HEK293 (cell line): ENCODE data around the gene CNDP2.

ENCODE experiments used
- CTCF ChIA-PET: fragments of 350-600 bp; formaldehyde crosslinking; extraction: SDS; loops from one replicate; lab custom pipeline; 2021; ENCODE audit warnings: antibody characterized with exemption; lab: Yijun Ruan, JAX
- POLR2A ChIA-PET: fragments of 300-600 bp; formaldehyde crosslinking; extraction: SDS; loops from one replicate; lab custom pipeline; 2020; ENCODE audit warnings: antibody characterized with exemption, inconsistent platforms; lab: Yijun Ruan, JAX
- H3K27ac ChIP-seq: fragments of 200-500 bp; sonication (Bioruptor generic); 2 replicates; pipeline ENCODE4 v1.5.1; 2014; ENCODE audit warnings: low read depth, low read length, control low read depth, inconsistent platforms; ENCODE audit errors: extremely low read depth
- H3K36me3 ChIP-seq, 2 experiments: fragments of 200-500 bp in 1 of 2; sonication (Bioruptor generic) in 1 of 2; 1 replicate in 1 of 2; 2 replicates in 1 of 2; pipeline ENCODE4 v1.5.1; 2014 to 2017; ENCODE audit warnings: inconsistent platforms in 2 of 2, low read length in 2 of 2; ENCODE audit not compliant: control insufficient read depth in 2 of 2, insufficient read depth in 1 of 2
- H3K4me1 ChIP-seq: fragments of 200-500 bp; sonication (Bioruptor generic); 2 replicates; pipeline ENCODE4 v1.5.1; 2014; ENCODE audit warnings: mild to moderate bottlenecking, low read length, inconsistent platforms; ENCODE audit not compliant: control insufficient read depth, insufficient read depth
- H3K4me3 ChIP-seq: 2 replicates; pipeline ENCODE4 v1.5.1; 2011; ENCODE audit warnings: low read depth, mild to moderate bottlenecking, control low read depth, low read length, moderate library complexity
- H3K9me3 ChIP-seq: fragments of 200-500 bp; sonication (Bioruptor generic); 2 replicates; pipeline ENCODE4 v1.5.1; 2014; ENCODE audit warnings: low read depth, low read length, inconsistent platforms; ENCODE audit not compliant: control insufficient read depth, insufficient read depth
- CTCF ChIP-seq: fragments of 450-650 bp; formaldehyde crosslinking; IDR thresholded peaks from 2 replicates; pipeline ENCODE4 v1.5.1; 2016; ENCODE audit warnings: missing biosample characterization, missing genetic modification characterization
- GLI2 ChIP-seq: fragments of 450-650 bp; formaldehyde crosslinking; IDR thresholded peaks from 2 replicates; pipeline ENCODE4; 2017; ENCODE audit warnings: missing biosample characterization, missing genetic modification characterization, low read depth, borderline replicate concordance
- HIC1 ChIP-seq: fragments of 450-650 bp; formaldehyde crosslinking; IDR thresholded peaks from 2 replicates; pipeline ENCODE4 v1.5.1; 2016; ENCODE audit warnings: missing biosample characterization, missing genetic modification characterization
- ZNF416 ChIP-seq: fragments of 450-650 bp; formaldehyde crosslinking; IDR thresholded peaks from 2 replicates; pipeline ENCODE4 v1.5.1; 2016; ENCODE audit warnings: missing biosample characterization, missing genetic modification characterization
- ZNF426 ChIP-seq: fragments of 450-650 bp; formaldehyde crosslinking; IDR thresholded peaks from 2 replicates; pipeline ENCODE4 v1.5.1; 2017; ENCODE audit warnings: missing biosample characterization, missing genetic modification characterization, mild to moderate bottlenecking, inconsistent platforms, moderate library complexity
- ZNF48 ChIP-seq: fragments of 450-650 bp; formaldehyde crosslinking; IDR thresholded peaks from 2 replicates; pipeline ENCODE4 v1.5.1; 2016; ENCODE audit warnings: missing biosample characterization, missing genetic modification characterization
- ZNF501 ChIP-seq: fragments of 450-650 bp; formaldehyde crosslinking; IDR thresholded peaks from 2 replicates; pipeline ENCODE4 v1.5.1; 2016; ENCODE audit warnings: missing biosample characterization, missing genetic modification characterization
- ZNF529 ChIP-seq: fragments of 450-650 bp; formaldehyde crosslinking; IDR thresholded peaks from 2 replicates; pipeline ENCODE4 v1.5.1; 2017; ENCODE audit warnings: missing genetic modification characterization, missing biosample characterization; ENCODE audit not compliant: insufficient replicate concordance
- ZNF596 ChIP-seq: fragments of 450-650 bp; IDR thresholded peaks from 2 replicates; pipeline ENCODE4 v1.5.0; 2018; ENCODE audit warnings: missing biosample characterization, mild to moderate bottlenecking, missing genetic modification characterization, moderate library complexity
- ZNF654 ChIP-seq: fragments of 450-650 bp; formaldehyde crosslinking; IDR thresholded peaks from 2 replicates; pipeline ENCODE4 v1.5.1; 2016; ENCODE audit warnings: low read depth, missing biosample characterization, missing genetic modification characterization
- ZNF791 ChIP-seq: fragments of 450-650 bp; formaldehyde crosslinking; IDR thresholded peaks from 2 replicates; pipeline ENCODE4 v1.5.1; 2016; ENCODE audit warnings: missing biosample characterization, missing genetic modification characterization
- ZNF830 ChIP-seq: fragments of 450-650 bp; IDR thresholded peaks from 2 replicates; pipeline ENCODE4 v1.5.0; 2018; ENCODE audit warnings: missing biosample characterization, missing genetic modification characterization, low read depth, mild to moderate bottlenecking, moderate library complexity
- TF ChIP-seq, protein P1 (sequence below): fragments of 450-650 bp; formaldehyde crosslinking; IDR thresholded peaks from 2 replicates; pipeline ENCODE4 v1.5.1; 2016; ENCODE audit warnings: missing biosample characterization, missing genetic modification characterization
- TF ChIP-seq, protein P2 (sequence below): fragments of 450-650 bp; formaldehyde crosslinking; IDR thresholded peaks from 2 replicates; pipeline ENCODE4 v1.5.0; 2017; ENCODE audit warnings: missing biosample characterization, missing genetic modification characterization, borderline replicate concordance
- TF ChIP-seq, protein P3 (sequence below): fragments of 450-650 bp; formaldehyde crosslinking; IDR thresholded peaks from 2 replicates; pipeline ENCODE4 v1.5.1; 2016; ENCODE audit warnings: missing biosample characterization, missing genetic modification characterization

CNDP2 gene

DNA sequence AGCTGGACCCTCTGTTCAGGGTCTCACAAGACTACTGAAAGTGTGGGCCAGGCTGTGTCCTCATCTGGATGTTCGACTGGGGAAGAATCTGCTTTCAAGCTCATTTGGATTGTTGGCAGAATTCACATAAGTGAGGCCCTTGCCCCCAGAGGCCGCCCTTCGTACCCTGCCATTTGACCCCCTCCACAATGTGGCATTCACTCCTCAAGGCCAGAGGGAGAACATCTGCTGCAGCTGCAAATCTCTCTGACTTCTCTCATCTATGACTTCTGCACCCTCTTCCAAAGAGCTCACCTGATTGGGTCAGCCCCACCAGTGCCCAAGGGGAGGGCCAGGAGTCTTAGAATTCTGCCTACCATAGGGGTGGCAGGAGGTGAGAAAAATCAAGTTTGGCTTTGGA is 3.9 kb upstream of the CNDP2 start:
- ChIA-PET POLR2A (no interaction called here), CTCF (interaction anchor here (0.6 to 3.5 kb wide), 5 partner anchors 16 to 1948 kb away, joined by 3 to 63 read pairs (median 4); partner anchors contain the start of gene CBLN2)
- TF ChIP-seq ZNF416 (tag by site-specific recombination) (no peak), ZNF830 (tag by site-specific recombination) (no peak), ZNF48 (tag by site-specific recombination) (no peak), GLI2 (no peak), ZNF529 (tag by site-specific recombination) (no peak), HIC1 (tag by site-specific recombination) (no peak), ZNF791 (tag by site-specific recombination) (no peak), ZNF426 (tag by site-specific recombination) (no peak), ZNF596 (tag by site-specific recombination) (no peak)
- TF ChIP-seq, protein P1, sequence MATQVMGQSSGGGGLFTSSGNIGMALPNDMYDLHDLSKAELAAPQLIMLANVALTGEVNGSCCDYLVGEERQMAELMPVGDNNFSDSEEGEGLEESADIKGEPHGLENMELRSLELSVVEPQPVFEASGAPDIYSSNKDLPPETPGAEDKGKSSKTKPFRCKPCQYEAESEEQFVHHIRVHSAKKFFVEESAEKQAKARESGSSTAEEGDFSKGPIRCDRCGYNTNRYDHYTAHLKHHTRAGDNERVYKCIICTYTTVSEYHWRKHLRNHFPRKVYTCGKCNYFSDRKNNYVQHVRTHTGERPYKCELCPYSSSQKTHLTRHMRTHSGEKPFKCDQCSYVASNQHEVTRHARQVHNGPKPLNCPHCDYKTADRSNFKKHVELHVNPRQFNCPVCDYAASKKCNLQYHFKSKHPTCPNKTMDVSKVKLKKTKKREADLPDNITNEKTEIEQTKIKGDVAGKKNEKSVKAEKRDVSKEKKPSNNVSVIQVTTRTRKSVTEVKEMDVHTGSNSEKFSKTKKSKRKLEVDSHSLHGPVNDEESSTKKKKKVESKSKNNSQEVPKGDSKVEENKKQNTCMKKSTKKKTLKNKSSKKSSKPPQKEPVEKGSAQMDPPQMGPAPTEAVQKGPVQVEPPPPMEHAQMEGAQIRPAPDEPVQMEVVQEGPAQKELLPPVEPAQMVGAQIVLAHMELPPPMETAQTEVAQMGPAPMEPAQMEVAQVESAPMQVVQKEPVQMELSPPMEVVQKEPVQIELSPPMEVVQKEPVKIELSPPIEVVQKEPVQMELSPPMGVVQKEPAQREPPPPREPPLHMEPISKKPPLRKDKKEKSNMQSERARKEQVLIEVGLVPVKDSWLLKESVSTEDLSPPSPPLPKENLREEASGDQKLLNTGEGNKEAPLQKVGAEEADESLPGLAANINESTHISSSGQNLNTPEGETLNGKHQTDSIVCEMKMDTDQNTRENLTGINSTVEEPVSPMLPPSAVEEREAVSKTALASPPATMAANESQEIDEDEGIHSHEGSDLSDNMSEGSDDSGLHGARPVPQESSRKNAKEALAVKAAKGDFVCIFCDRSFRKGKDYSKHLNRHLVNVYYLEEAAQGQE (tag by site-specific recombination) = no peak
- TF ChIP-seq, protein P2, sequence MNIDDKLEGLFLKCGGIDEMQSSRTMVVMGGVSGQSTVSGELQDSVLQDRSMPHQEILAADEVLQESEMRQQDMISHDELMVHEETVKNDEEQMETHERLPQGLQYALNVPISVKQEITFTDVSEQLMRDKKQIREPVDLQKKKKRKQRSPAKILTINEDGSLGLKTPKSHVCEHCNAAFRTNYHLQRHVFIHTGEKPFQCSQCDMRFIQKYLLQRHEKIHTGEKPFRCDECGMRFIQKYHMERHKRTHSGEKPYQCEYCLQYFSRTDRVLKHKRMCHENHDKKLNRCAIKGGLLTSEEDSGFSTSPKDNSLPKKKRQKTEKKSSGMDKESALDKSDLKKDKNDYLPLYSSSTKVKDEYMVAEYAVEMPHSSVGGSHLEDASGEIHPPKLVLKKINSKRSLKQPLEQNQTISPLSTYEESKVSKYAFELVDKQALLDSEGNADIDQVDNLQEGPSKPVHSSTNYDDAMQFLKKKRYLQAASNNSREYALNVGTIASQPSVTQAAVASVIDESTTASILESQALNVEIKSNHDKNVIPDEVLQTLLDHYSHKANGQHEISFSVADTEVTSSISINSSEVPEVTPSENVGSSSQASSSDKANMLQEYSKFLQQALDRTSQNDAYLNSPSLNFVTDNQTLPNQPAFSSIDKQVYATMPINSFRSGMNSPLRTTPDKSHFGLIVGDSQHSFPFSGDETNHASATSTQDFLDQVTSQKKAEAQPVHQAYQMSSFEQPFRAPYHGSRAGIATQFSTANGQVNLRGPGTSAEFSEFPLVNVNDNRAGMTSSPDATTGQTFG (tag by site-specific recombination) = no peak
- TF ChIP-seq, protein P3, sequence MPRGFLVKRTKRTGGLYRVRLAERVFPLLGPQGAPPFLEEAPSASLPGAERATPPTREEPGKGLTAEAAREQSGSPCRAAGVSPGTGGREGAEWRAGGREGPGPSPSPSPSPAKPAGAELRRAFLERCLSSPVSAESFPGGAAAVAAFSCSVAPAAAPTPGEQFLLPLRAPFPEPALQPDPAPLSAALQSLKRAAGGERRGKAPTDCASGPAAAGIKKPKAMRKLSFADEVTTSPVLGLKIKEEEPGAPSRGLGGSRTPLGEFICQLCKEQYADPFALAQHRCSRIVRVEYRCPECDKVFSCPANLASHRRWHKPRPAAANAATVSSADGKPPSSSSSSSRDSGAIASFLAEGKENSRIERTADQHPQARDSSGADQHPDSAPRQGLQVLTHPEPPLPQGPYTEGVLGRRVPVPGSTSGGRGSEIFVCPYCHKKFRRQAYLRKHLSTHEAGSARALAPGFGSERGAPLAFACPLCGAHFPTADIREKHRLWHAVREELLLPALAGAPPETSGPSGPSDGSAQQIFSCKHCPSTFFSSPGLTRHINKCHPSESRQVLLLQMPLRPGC (tag by site-specific recombination) = no peak
- Histone ChIP-seq H3K4me3 (no peak overlapping the region), H3K36me3 (no peaks in the 10 kb centered on the region; a peak in 1 of 3 replicates), H3K4me1 (no peaks in the 10 kb centered on the region), H3K9me3 (no peaks in the 10 kb centered on the region), H3K27ac (no peak overlapping the region)

DNA sequence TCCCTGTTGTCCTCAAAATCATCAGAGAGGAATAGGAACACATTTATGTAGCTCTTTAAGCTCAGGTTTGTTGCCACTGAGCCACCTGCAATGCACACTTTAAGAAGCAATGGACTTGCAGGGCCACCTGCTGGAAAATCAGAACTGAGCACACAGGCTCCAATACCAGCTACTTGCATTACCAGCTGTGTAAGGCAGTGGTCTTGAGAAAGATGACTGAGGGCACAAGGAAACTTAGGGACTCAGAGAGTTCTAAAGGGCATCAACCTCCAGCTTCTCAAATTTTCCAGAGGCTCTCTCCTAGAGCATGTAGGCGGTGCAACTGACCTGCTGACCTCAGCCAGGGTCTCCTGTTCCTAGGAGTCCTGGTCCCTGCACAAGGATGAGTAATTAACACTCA is 2.5 kb upstream of the CNDP2 start:
- Histone ChIP-seq H3K4me3 (no peak overlapping the region), H3K27ac (no peak overlapping the region), H3K36me3 (no peaks in the 10 kb centered on the region; a peak in 1 of 3 replicates), H3K9me3 (no peaks in the 10 kb centered on the region), H3K4me1 (0 out of 2 replicates have a peak, but pooled peaks cover 3% of the 10 kb centered on the region)
- CTCF ChIA-PET = interaction anchor here (0.5 to 3.5 kb wide), 21 partner anchors 12 to 685 kb away, joined by 3 to 63 read pairs (median 4); no protein-coding TSS in a partner anchor
- no peak for TF ChIP-seq ZNF501 (tag by site-specific recombination)
- peak; percentile 57 for TF ChIP-seq ZNF654 (tag by site-specific recombination)
- peak; percentile 73 for TF ChIP-seq CTCF (tag by site-specific recombination)
- POLR2A ChIA-PET = interaction anchor here (0.5 kb wide), 1 partner anchor 717 kb away, joined by 7 read pairs; the partner anchor contains the start of gene TSHZ1
